H1 (cell line): ENCODE measurements around the gene GALNTL6. TPM values are rescaled to one million over a fixed set of nuclear protein-coding genes. Genes with fewer than 3 reads are reported as not detected.

Source experiments
- CTCF ChIA-PET: fragments of 300-600 bp; sonication (Branson Sonifier 250); formaldehyde crosslinking; loops from one replicate; lab custom pipeline; 2021; ENCODE audit not compliant: partially characterized antibody; lab: Charles Lee
- POLR2A ChIA-PET: fragments of 300-600 bp; sonication (Branson Sonifier 250); formaldehyde crosslinking; loops from one replicate; lab custom pipeline; 2021; ENCODE audit warnings: inconsistent platforms; ENCODE audit not compliant: partially characterized antibody; lab: Charles Lee
- DNase-seq, 2 experiments: peaks; one replicate each; pipeline versions ENCODE4 v3.0.0 to v3.0.0-alpha.2; 2010 to 2022; ENCODE audit warnings: low spot score in 2 of 2, low read depth in 1 of 2, mixed read lengths in 1 of 2
- FAIRE-seq: peaks from 2 replicates; lab custom pipeline; 2011; peaks lifted over from hg19 to GRCh38; lab: Jason Lieb, UNC
- H2AFZ ChIP-seq: 2 replicates; pipeline ENCODE4 v1.8.1; 2012; ENCODE audit warnings: low read length, inconsistent platforms
- H2AK5ac ChIP-seq: 2 replicates; pipeline ENCODE4 v1.6.1; 2013; ENCODE audit warnings: low read depth, low read length
- H2BK120ac ChIP-seq: replicated peaks from 2 replicates; pipeline ENCODE3; 2013; ENCODE audit warnings: low read depth, low read length, inconsistent platforms
- H2BK12ac ChIP-seq: 2 replicates; pipeline ENCODE4 v1.6.1; 2013; ENCODE audit warnings: low read depth, low read length
- H2BK15ac ChIP-seq: 2 replicates; pipeline ENCODE4 v1.6.1; 2013; ENCODE audit warnings: low read length
- H2BK20ac ChIP-seq: 2 replicates; pipeline ENCODE4 v1.6.1; 2013; ENCODE audit warnings: low read length
- H2BK5ac ChIP-seq: 2 replicates; pipeline ENCODE4 v1.6.1; 2013; ENCODE audit warnings: low read depth, low read length
- H3K14ac ChIP-seq: 2 replicates; pipeline ENCODE4 v1.6.1; 2013; ENCODE audit warnings: inconsistent platforms; ENCODE audit not compliant: insufficient read length
- H3K18ac ChIP-seq: 2 replicates; pipeline ENCODE4 v1.6.1; 2013; ENCODE audit warnings: low read length; ENCODE audit errors: extremely low read depth
- H3K23ac ChIP-seq: 2 replicates; pipeline ENCODE4 v1.6.1; 2013; ENCODE audit warnings: inconsistent platforms; ENCODE audit not compliant: insufficient read length
- H3K23me2 ChIP-seq: 2 replicates; pipeline ENCODE4 v1.6.1; 2013; ENCODE audit warnings: low read depth, low read length
- H3K27ac ChIP-seq: 2 replicates; pipeline ENCODE4 v1.6.1; 2011; ENCODE audit warnings: low read depth, low read length, inconsistent platforms
- H3K27me3 ChIP-seq, 4 experiments: replicated peaks in 1 of 4; 1 replicate in 1 of 4; 2 replicates in 3 of 4; pipeline versions ENCODE4 v1.6.1 to v1.8.1; 2011 to 2013; ENCODE audit warnings: low read length in 3 of 4, mild to moderate bottlenecking in 3 of 4, inconsistent platforms in 2 of 4, mixed read lengths in 2 of 4, moderate library complexity in 1 of 4; ENCODE audit not compliant: control insufficient read depth in 3 of 4, insufficient read depth in 3 of 4; ENCODE audit errors: extremely low read depth in 1 of 4
- H3K36me3 ChIP-seq, 4 experiments: 2 replicates each; pipeline versions ENCODE4 v1.6.1 to v1.8.1; 2011 to 2013; ENCODE audit warnings: mild to moderate bottlenecking in 4 of 4, low read length in 3 of 4, moderate library complexity in 2 of 4, control low read depth in 1 of 4, inconsistent platforms in 1 of 4; ENCODE audit not compliant: insufficient read depth in 4 of 4, control insufficient read depth in 2 of 4
- H3K4ac ChIP-seq: replicated peaks from 2 replicates; pipeline ENCODE3; 2013; ENCODE audit warnings: low read length, low read depth, mixed read lengths, inconsistent platforms; ENCODE audit not compliant: insufficient read length
- H3K4me1 ChIP-seq, 4 experiments: replicated peaks in 1 of 4; 1 replicate in 1 of 4; 2 replicates in 3 of 4; pipeline versions ENCODE4 v1.6.1 to v1.8.1; 2011 to 2013; ENCODE audit warnings: low read length in 3 of 4, inconsistent platforms in 2 of 4, mixed read lengths in 1 of 4; ENCODE audit not compliant: insufficient read depth in 4 of 4, control insufficient read depth in 3 of 4
- H3K4me2 ChIP-seq, 2 experiments: 2 replicates each; pipeline versions ENCODE4 v1.6.1 to v1.8.1; 2011 to 2013; ENCODE audit warnings: low read depth in 2 of 2, low read length in 2 of 2, control low read depth in 1 of 2, inconsistent platforms in 1 of 2, mild to moderate bottlenecking in 1 of 2; ENCODE audit not compliant: insufficient read depth in 1 of 2
- H3K4me3 ChIP-seq, 4 experiments: fragments of 200-600, 300-600 bp in 1 of 4; sonication (generic), shearing (Covaris generic), sonication (Bioruptor Twin) in 1 of 4; 2 replicates each; pipeline versions ENCODE4 v1.5.1 to v1.8.1; 2011 to 2016; ENCODE audit warnings: low read length in 4 of 4, low read depth in 3 of 4, control low read depth in 2 of 4, inconsistent platforms in 2 of 4, mild to moderate bottlenecking in 2 of 4, mixed read lengths in 1 of 4, moderate library complexity in 1 of 4; ENCODE audit not compliant: insufficient read depth in 2 of 4; ENCODE audit errors: extremely low read depth in 1 of 4
- H3K56ac ChIP-seq: replicated peaks from 2 replicates; pipeline ENCODE3; 2013; ENCODE audit warnings: low read depth, mild to moderate bottlenecking, mixed read lengths, low read length, inconsistent platforms; ENCODE audit not compliant: insufficient read length
- H3K79me1 ChIP-seq: 2 replicates; pipeline ENCODE4 v1.6.1; 2013; ENCODE audit warnings: low read depth, low read length, control low read depth
- H3K79me2 ChIP-seq, 2 experiments: 2 replicates each; pipeline versions ENCODE4 v1.6.1 to v1.8.1; 2012 to 2013; ENCODE audit warnings: low read length in 2 of 2, mild to moderate bottlenecking in 2 of 2, inconsistent platforms in 1 of 2; ENCODE audit not compliant: insufficient read depth in 2 of 2, control insufficient read depth in 1 of 2
- H3K9ac ChIP-seq, 4 experiments: replicated peaks in 1 of 4; 1 replicate in 1 of 4; 2 replicates in 3 of 4; pipeline versions ENCODE4 v1.6.1 to v1.8.1; 2011 to 2013; ENCODE audit warnings: low read depth in 3 of 4, low read length in 3 of 4, control low read depth in 2 of 4, mild to moderate bottlenecking in 2 of 4, moderate library complexity in 2 of 4, inconsistent platforms in 1 of 4; ENCODE audit errors: extremely low read depth in 1 of 4
- H3K9me3 ChIP-seq, 2 experiments: 2 replicates each; pipeline versions ENCODE4 v1.6.1 to v1.8.1; 2012 to 2013; ENCODE audit warnings: mild to moderate bottlenecking in 2 of 2, moderate library complexity in 2 of 2, control low read depth in 1 of 2, inconsistent platforms in 1 of 2, low read depth in 1 of 2, low read length in 1 of 2, mixed read lengths in 1 of 2; ENCODE audit not compliant: insufficient read depth in 2 of 2
- H4K20me1 ChIP-seq, 2 experiments: replicated peaks in 1 of 2; 2 replicates each; pipeline versions ENCODE3 to v1.8.1; 2011 to 2013; ENCODE audit warnings: inconsistent platforms in 2 of 2, low read length in 2 of 2, mild to moderate bottlenecking in 1 of 2; ENCODE audit not compliant: insufficient read depth in 2 of 2, control insufficient read depth in 1 of 2
- H4K5ac ChIP-seq: 2 replicates; pipeline ENCODE4 v1.6.1; 2013; ENCODE audit warnings: low read length, low read depth, mixed read lengths, inconsistent platforms; ENCODE audit not compliant: insufficient read length
- H4K8ac ChIP-seq: 2 replicates; pipeline ENCODE4 v1.8.0; 2013; ENCODE audit warnings: mild to moderate bottlenecking, moderate library complexity, low read length, inconsistent platforms; ENCODE audit not compliant: insufficient read depth; ENCODE audit errors: extremely low read depth
- H4K91ac ChIP-seq: replicated peaks from 2 replicates; pipeline ENCODE3; 2013; ENCODE audit warnings: low read length, mixed read lengths, inconsistent platforms; ENCODE audit not compliant: insufficient read length
- CTBP2 ChIP-seq: IDR thresholded peaks from 2 replicates; pipeline ENCODE4 v1.7.0; 2011; ENCODE audit warnings: borderline replicate concordance, mild to moderate bottlenecking, moderate library complexity, mixed read lengths, low read length; ENCODE audit not compliant: insufficient read depth, insufficient read length
- HDAC2 ChIP-seq, 2 experiments: fragments of 300-600 bp in 1 of 2; sonication (generic) in 1 of 2; IDR thresholded peaks; 2 replicates each; pipeline ENCODE4 v1.6.1; 2011 to 2012; ENCODE audit warnings: low read depth in 2 of 2, low read length in 2 of 2, mild to moderate bottlenecking in 2 of 2, moderate library complexity in 2 of 2, borderline replicate concordance in 1 of 2, inconsistent platforms in 1 of 2
- RNF2 ChIP-seq: fragments of 200-900, 300-1000 bp; sonication (generic); IDR thresholded peaks from 2 replicates; pipeline ENCODE4 v1.7.1; 2016; ENCODE audit warnings: borderline replicate concordance, low read depth, mild to moderate bottlenecking, antibody characterized with exemption, low read length; ENCODE audit not compliant: poor library complexity, severe bottlenecking; ENCODE audit errors: missing control alignments
- WGBS, 2 experiments: shearing (Covaris generic) in 1 of 2; methylation state at CpG; one replicate each; pipeline versions ENCODE4 v1.1.6 to v1.1.7; 2013 to 2015; ENCODE audit warnings: low lambda C conversion rate in 2 of 2, mixed read lengths in 2 of 2, inconsistent platforms in 1 of 2, low coverage in 1 of 2, missing lambda C conversion rate in 1 of 2; ENCODE audit not compliant: insufficient replicate concordance in 2 of 2, insufficient coverage in 1 of 2, insufficient read length in 1 of 2; ENCODE audit errors: extremely low coverage in 1 of 2, missing lambda C conversion rate in 1 of 2; 5-methylcytosine and 5-hydroxymethylcytosine counted together
- polyA plus RNA-seq, 7 experiments: library from polyadenylated mRNA; depleted of rRNA in 3 of 7; stranded (reverse) in 5 of 7; unstranded in 2 of 7; fragments of >200 nt in 5 of 7; fragments of 200-250 nt in 2 of 7; gene quantifications; 1 replicate in 5 of 7; 2 replicates in 1 of 7; 4 replicates in 1 of 7; pipeline versions ENCODE4 v1.2.1 to v1.2.3, GENCODE V29; 2011 to 2013; ENCODE audit warnings: missing spikeins in 2 of 7, mixed read lengths in 2 of 7
- total RNA-seq: library from RNA; stranded (reverse); fragmentation: NEBNext Ultra II Directional; extraction: Animal tissue kit (Norgen Biotek cat#: 25700); gene quantifications from 2 replicates; pipeline ENCODE4 v1.2.1, GENCODE V29; 2021

The GALNTL6 gene
- total and polyA plus RNA-seq, 2 of the 8 experiments (the other 6 are each of a cell fraction or from before 2014, with no cell fraction given), result 0.03 to 0.32 TPM

GRCh38 chr4:172601195-172601594 is 788.0 kb downstream of the GALNTL6 start:
- no peak overlapping the region for H2BK12ac ChIP-seq
- no peak overlapping the region for H4K8ac ChIP-seq
- H3K4me3 ChIP-seq, result no peak overlapping the region
- H3K9me3 ChIP-seq, result no peaks in the 10 kb centered on the region
- H3K36me3 ChIP-seq, result no peaks in the 10 kb centered on the region
- no peaks in the 10 kb centered on the region for H3K79me2 ChIP-seq
- no peak overlapping the region for H3K56ac ChIP-seq
- TF ChIP-seq HDAC2 (IDR thresholded peaks at IDR 0.05; ENCODE audit: borderline replicate concordance in 1 of 2, low read depth in 2 of 2, low read length in 2 of 2) (no peak), RNF2 (no peak), CTBP2 (no peak)
- TF ChIP-seq, all 59 proteins: peak for 0
- Histone ChIP-seq H2BK5ac (no peak overlapping the region), H2BK20ac (no peak overlapping the region), H4K91ac (no peak overlapping the region), H4K5ac (no peak overlapping the region), H2BK120ac (no peak overlapping the region), H4K20me1 (no peaks in the 10 kb centered on the region), H3K18ac (no peak overlapping the region), H3K79me1 (no peaks in the 10 kb centered on the region), H3K23me2 (no peaks in the 10 kb centered on the region), H2AK5ac (no peak overlapping the region), H3K27me3 (no peaks in the 10 kb centered on the region), H3K4me1 (peaks cover 0 to 4% (median 1%) of the 10 kb centered on the region in 4 experiments; a peak in 2 of 7 replicates), H2BK15ac (no peak overlapping the region), H2AFZ (peak overlapping the region; percentile 84; the same call in 1 of the 2 replicates), H3K4ac (no peak overlapping the region), H3K4me2 (no peak overlapping the region), H3K23ac (no peak overlapping the region), H3K14ac (no peak overlapping the region), H3K27ac (no peak overlapping the region), H3K9ac (no peak overlapping the region)
- ChIA-PET CTCF (interaction anchor here (0.8 kb wide), 1 partner anchor 255 kb away, joined by 3 read pairs; no protein-coding TSS in a partner anchor), POLR2A (no interaction called here)
- DNase-seq (no peak), FAIRE-seq (no peak)
- 80% methylated on average over 2 of the region's 2 CpGs; no CpG with 5 or more reads in 1 of the 2 experiments for WGBS, 2 experiments
